HCT116 (cell line): Measurements from ENCODE around the gene RIT2. TPM values are rescaled to one million over a fixed set of nuclear protein-coding genes. Genes with fewer than 3 reads are reported as not detected.

ENCODE experiments used
- ATAC-seq: fragments of 200-7000 bp; cut with Tn5 transposase; 2 replicates; pipeline ENCODE4 v1.9.1; 2020; ENCODE audit warnings: mild to moderate bottlenecking, moderate library complexity
- BruUV-seq: library from RNA; stranded (reverse); fragments of 400-500 nt; replicated peaks from 2 replicates; lab custom pipeline; 2021; lab: Mats Ljungman, UMichigan
- CTCF ChIA-PET: fragments of 300-600 bp; sonication (Branson Sonifier 250); formaldehyde crosslinking; loops from one replicate; lab custom pipeline; 2021; ENCODE audit warnings: antibody characterized with exemption; lab: Charles Lee
- POLR2A ChIA-PET: fragments of 300-600, 350-600 bp; sonication (Branson Sonifier 250); formaldehyde crosslinking; loops from one replicate; lab custom pipeline; 2021; ENCODE audit warnings: antibody characterized with exemption; lab: Charles Lee
- RAD21 ChIA-PET, 2 experiments: fragments of 300-600 bp; sonication (Branson Sonifier 250); formaldehyde crosslinking; loops; one replicate each; lab custom pipeline; 2023; ENCODE audit warnings: low total read pairs in 2 of 2; ENCODE audit not compliant: uncharacterized antibody in 2 of 2, unreplicated experiment in 2 of 2, low non-redundant PET in 1 of 2; lab: Charles Lee
- DNase-seq: peaks from one replicate; pipeline ENCODE4 v3.0.0-alpha.2; 2010; ENCODE audit warnings: low read depth, low spot score
- H2AFZ ChIP-seq: fragments of 200-600 bp; shearing (Covaris generic), sonication (generic); 2 replicates; pipeline ENCODE4 v1.6.1; 2017; ENCODE audit warnings: low read depth, mixed run types, mixed read lengths, antibody characterized with exemption, low read length; ENCODE audit not compliant: poor library complexity, severe bottlenecking
- H3K27ac ChIP-seq: 2 replicates; pipeline ENCODE4 v1.5.1; 2012; ENCODE audit warnings: low read depth, low read length
- H3K27me3 ChIP-seq: fragments of 200-600 bp; sonication (generic); 2 replicates; pipeline ENCODE4 v1.6.1; 2016; ENCODE audit warnings: mixed run types, low read length, mixed read lengths; ENCODE audit not compliant: insufficient read depth
- H3K36me3 ChIP-seq, 2 experiments: fragments of 200-500 bp in 1 of 2; fragments of 200-600 bp in 1 of 2; sonication (Bioruptor generic) in 1 of 2; sonication (generic) in 1 of 2; 2 replicates each; pipeline versions ENCODE4 v1.5.1 to v1.6.1; 2014 to 2016; ENCODE audit warnings: low read length in 2 of 2, inconsistent platforms in 1 of 2, mixed read lengths in 1 of 2, mixed run types in 1 of 2; ENCODE audit not compliant: insufficient read depth in 2 of 2, control insufficient read depth in 1 of 2
- H3K4me1 ChIP-seq, 2 experiments: fragments of 200-600 bp in 1 of 2; sonication (generic) in 1 of 2; 2 replicates each; pipeline versions ENCODE4 v1.5.1 to v1.6.1; 2012 to 2017; ENCODE audit warnings: low read length in 2 of 2, inconsistent platforms in 1 of 2, mild to moderate bottlenecking in 1 of 2, mixed read lengths in 1 of 2, mixed run types in 1 of 2, moderate library complexity in 1 of 2; ENCODE audit not compliant: insufficient read depth in 2 of 2, control insufficient read depth in 1 of 2
- H3K4me2 ChIP-seq: fragments of 200-600 bp; sonication (generic); 2 replicates; pipeline ENCODE4 v1.6.1; 2017; ENCODE audit warnings: mixed run types, low read length, mixed read lengths
- H3K4me3 ChIP-seq, 2 experiments: fragments of 200-600 bp in 1 of 2; sonication (generic) in 1 of 2; replicated peaks in 1 of 2; 2 replicates each; pipeline ENCODE4 v1.5.1; 2011 to 2016; ENCODE audit warnings: low read length in 2 of 2, control low read depth in 1 of 2, low read depth in 1 of 2, mild to moderate bottlenecking in 1 of 2, mixed read lengths in 1 of 2, mixed run types in 1 of 2
- H3K79me2 ChIP-seq: fragments of 200-600 bp; sonication (generic); 2 replicates; pipeline ENCODE4 v1.6.1; 2017; ENCODE audit warnings: mild to moderate bottlenecking, mixed run types, low read length, moderate library complexity, mixed read lengths; ENCODE audit not compliant: insufficient read depth
- H3K9ac ChIP-seq: fragments of 200-600 bp; sonication (generic); 2 replicates; pipeline ENCODE4 v1.6.1; 2016; ENCODE audit warnings: low read length, mixed read lengths
- H3K9me2 ChIP-seq: fragments of 200-600 bp; sonication (generic), shearing (Covaris generic); 2 replicates; pipeline ENCODE4 v1.6.1; 2017; ENCODE audit warnings: mixed run types, mild to moderate bottlenecking, moderate library complexity; ENCODE audit not compliant: insufficient read depth
- H3K9me3 ChIP-seq, 2 experiments: fragments of 200-500 bp in 1 of 2; fragments of 200-600 bp in 1 of 2; sonication (Bioruptor generic) in 1 of 2; sonication (generic) in 1 of 2; 2 replicates each; pipeline ENCODE4 v1.6.1; 2014 to 2017; ENCODE audit warnings: low read length in 2 of 2, mixed read lengths in 2 of 2, inconsistent platforms in 1 of 2, low read depth in 1 of 2, mild to moderate bottlenecking in 1 of 2, mixed run types in 1 of 2, moderate library complexity in 1 of 2; ENCODE audit not compliant: control insufficient read depth in 1 of 2, insufficient read depth in 1 of 2
- H4K20me1 ChIP-seq: fragments of 200-600 bp; sonication (generic), shearing (Covaris generic); 2 replicates; pipeline ENCODE4 v1.6.1; 2017; ENCODE audit warnings: mixed run types, mild to moderate bottlenecking, moderate library complexity; ENCODE audit not compliant: insufficient read depth
- CBX3 ChIP-seq: IDR thresholded peaks from 2 replicates; pipeline ENCODE4 v1.6.1; 2012; ENCODE audit warnings: low read depth
- CEBPB ChIP-seq: IDR thresholded peaks from 2 replicates; pipeline ENCODE4 v1.6.1; 2012; ENCODE audit warnings: low read depth
- EZH2phosphoT487 ChIP-seq: fragments of 200-600 bp; IDR thresholded peaks from 2 replicates; pipeline ENCODE4 v1.6.1; 2018; ENCODE audit warnings: antibody characterized with exemption, borderline replicate concordance
- JUND ChIP-seq: IDR thresholded peaks from 2 replicates; pipeline ENCODE4 v1.6.1; 2012
- RAD21 ChIP-seq: IDR thresholded peaks from 2 replicates; pipeline ENCODE4 v1.6.1; 2012; ENCODE audit warnings: low read depth, mild to moderate bottlenecking
- SIN3A ChIP-seq: IDR thresholded peaks from 2 replicates; pipeline ENCODE4 v1.6.1; 2012; ENCODE audit warnings: low read depth
- SP1 ChIP-seq: IDR thresholded peaks from 2 replicates; pipeline ENCODE4 v1.6.1; 2012; ENCODE audit warnings: low read depth
- SRF ChIP-seq: IDR thresholded peaks from 2 replicates; pipeline ENCODE4 v1.6.1; 2012; ENCODE audit warnings: low read depth
- ZFX ChIP-seq: fragments of 450-650 bp; IDR thresholded peaks from 2 replicates; pipeline ENCODE4 v1.6.1; 2017
- ZNF274 ChIP-seq: fragments of 200-500 bp; sonication (Bioruptor generic); IDR thresholded peaks from 2 replicates; pipeline ENCODE4 v1.6.1; 2014; ENCODE audit warnings: mild to moderate bottlenecking, low read depth, low read length, inconsistent platforms
- intact Hi-C: fragments of 100-400 bp; cut with micrococcal nuclease; formaldehyde crosslinking; loops from 2 replicates; pipeline ENCODE4 v1.10.0; 2022
- total RNA-seq: library from RNA; stranded (reverse); gene quantifications from one replicate; pipeline ENCODE4 v1.2.1, GENCODE V29; 2021; ENCODE audit not compliant: unreplicated experiment
- TF ChIP-seq, protein P1 (sequence below): IDR thresholded peaks from 2 replicates; pipeline ENCODE4 v1.6.1; 2012
- TF ChIP-seq, protein P2 (sequence below): IDR thresholded peaks from 2 replicates; pipeline ENCODE4 v1.6.1; 2011; ENCODE audit warnings: mild to moderate bottlenecking, low read length, moderate library complexity; ENCODE audit not compliant: insufficient replicate concordance; ENCODE audit errors: extremely low read depth

The RIT2 gene
- total RNA-seq, 1 experiment from 2014 or later = not detected

DNA sequence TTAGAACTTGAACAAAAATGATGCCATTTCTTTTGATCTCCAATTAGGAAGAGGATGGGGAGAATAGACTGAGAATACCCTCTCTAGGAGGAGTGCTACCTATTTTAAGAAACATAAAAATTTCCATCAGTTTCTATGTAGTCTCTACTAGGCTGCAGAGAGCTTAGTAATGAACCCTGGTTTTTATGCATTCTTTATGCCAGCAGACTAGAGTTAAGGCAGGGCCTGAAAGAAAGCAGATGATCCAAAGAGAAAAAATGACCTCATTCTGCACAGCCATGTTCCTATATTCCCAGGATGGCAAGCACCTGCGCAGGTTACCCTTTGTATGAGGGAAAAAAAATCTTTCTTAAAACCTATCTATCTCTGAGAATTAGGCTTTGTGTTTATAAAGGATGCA, 254.9 kb downstream of the RIT2 start:
- Histone ChIP-seq H3K9ac (no peak overlapping the region), H3K4me1 (no peaks in the 10 kb centered on the region), H3K79me2 (no peaks in the 10 kb centered on the region), H3K9me3 (peaks cover 21 to 22% of the 10 kb centered on the region in 2 experiments; a peak in 2 of 4 replicates), H3K27me3 (no peaks in the 10 kb centered on the region), H4K20me1 (no peaks in the 10 kb centered on the region), H3K9me2 (no peaks in the 10 kb centered on the region), H3K36me3 (no peaks in the 10 kb centered on the region), H3K4me2 (no peak overlapping the region), H3K27ac (no peak overlapping the region), H2AFZ (no peak overlapping the region), H3K4me3 (no peak overlapping the region)
- DNase-seq = no peak
- BruUV-seq = no TSS peak
- CTCF ChIA-PET = no interaction called here
- ATAC-seq = no peak
- RAD21 ChIA-PET = no interaction called here
- no peak for TF ChIP-seq ZNF274
- no peak for TF ChIP-seq EZH2phosphoT487
- no peak for TF ChIP-seq SP1
- no peak for TF ChIP-seq RAD21
- TF ChIP-seq SRF = no peak
- TF ChIP-seq JUND = no peak
- no peak for TF ChIP-seq SIN3A
- TF ChIP-seq ZFX = no peak
- no peak for TF ChIP-seq CBX3
- TF ChIP-seq, protein P1, sequence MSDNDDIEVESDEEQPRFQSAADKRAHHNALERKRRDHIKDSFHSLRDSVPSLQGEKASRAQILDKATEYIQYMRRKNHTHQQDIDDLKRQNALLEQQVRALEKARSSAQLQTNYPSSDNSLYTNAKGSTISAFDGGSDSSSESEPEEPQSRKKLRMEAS = no peak
- TF ChIP-seq, protein P2, sequence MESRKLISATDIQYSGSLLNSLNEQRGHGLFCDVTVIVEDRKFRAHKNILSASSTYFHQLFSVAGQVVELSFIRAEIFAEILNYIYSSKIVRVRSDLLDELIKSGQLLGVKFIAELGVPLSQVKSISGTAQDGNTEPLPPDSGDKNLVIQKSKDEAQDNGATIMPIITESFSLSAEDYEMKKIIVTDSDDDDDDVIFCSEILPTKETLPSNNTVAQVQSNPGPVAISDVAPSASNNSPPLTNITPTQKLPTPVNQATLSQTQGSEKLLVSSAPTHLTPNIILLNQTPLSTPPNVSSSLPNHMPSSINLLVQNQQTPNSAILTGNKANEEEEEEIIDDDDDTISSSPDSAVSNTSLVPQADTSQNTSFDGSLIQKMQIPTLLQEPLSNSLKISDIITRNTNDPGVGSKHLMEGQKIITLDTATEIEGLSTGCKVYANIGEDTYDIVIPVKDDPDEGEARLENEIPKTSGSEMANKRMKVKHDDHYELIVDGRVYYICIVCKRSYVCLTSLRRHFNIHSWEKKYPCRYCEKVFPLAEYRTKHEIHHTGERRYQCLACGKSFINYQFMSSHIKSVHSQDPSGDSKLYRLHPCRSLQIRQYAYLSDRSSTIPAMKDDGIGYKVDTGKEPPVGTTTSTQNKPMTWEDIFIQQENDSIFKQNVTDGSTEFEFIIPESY = no peak
- TF ChIP-seq CEBPB = no peak
- POLR2A ChIA-PET = no interaction called here
- intact Hi-C loops = no loop called here
